Ovary (tissue), 3 donors: ENCODE data around the gene FNDC3A.

Experiments used
- EP300 ChIP-seq: sonication (generic); formaldehyde crosslinking; IDR thresholded peaks from one replicate; pipeline ENCODE4 v1.6.1; 2017; ENCODE audit warnings: antibody characterized with exemption
- TF ChIP-seq, protein P1 (sequence below), 3 donors: fragments of 450-650 bp in 2 of 3; fragments of 200-600 bp in 1 of 3; IDR thresholded peaks; one replicate each; pipeline versions ENCODE4 v1.5.1 to v1.8.0; 2016 to 2022; ENCODE audit warnings: antibody characterized with exemption in 3 of 3, mild to moderate bottlenecking in 1 of 3
- donor health status: DM: no; HTN: no; CAD: no.

DNA sequence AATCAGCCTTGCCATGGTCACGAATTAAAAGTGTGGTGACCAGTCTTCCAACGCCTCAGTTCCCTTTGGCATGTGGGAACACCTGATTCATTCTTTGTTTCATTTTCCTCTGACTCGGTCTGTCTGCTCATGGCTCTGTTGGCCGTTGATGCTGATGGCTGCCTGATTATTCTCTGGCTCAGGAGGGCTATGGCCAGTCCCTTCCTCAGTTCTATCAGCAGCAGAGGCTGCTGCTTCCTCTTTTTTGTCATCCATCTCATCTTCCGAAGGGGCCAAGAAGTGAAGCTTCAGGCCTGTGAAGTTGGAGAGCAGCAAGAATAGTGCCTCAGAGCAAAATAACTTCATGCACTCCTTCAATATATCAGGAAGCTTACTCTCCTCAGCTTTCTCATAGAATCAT lies 235.0 kb downstream of the FNDC3A start:
- TF ChIP-seq, protein P1, sequence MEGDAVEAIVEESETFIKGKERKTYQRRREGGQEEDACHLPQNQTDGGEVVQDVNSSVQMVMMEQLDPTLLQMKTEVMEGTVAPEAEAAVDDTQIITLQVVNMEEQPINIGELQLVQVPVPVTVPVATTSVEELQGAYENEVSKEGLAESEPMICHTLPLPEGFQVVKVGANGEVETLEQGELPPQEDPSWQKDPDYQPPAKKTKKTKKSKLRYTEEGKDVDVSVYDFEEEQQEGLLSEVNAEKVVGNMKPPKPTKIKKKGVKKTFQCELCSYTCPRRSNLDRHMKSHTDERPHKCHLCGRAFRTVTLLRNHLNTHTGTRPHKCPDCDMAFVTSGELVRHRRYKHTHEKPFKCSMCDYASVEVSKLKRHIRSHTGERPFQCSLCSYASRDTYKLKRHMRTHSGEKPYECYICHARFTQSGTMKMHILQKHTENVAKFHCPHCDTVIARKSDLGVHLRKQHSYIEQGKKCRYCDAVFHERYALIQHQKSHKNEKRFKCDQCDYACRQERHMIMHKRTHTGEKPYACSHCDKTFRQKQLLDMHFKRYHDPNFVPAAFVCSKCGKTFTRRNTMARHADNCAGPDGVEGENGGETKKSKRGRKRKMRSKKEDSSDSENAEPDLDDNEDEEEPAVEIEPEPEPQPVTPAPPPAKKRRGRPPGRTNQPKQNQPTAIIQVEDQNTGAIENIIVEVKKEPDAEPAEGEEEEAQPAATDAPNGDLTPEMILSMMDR (IDR thresholded peaks at IDR 0.05) = no peak
- no peak for TF ChIP-seq EP300
